GM12892 (cell line): ENCODE data around the gene PDE4B.

Experiments
- POLR2A ChIP-seq: IDR thresholded peaks from 2 replicates; pipeline ENCODE4 v1.6.1; 2011; ENCODE audit warnings: low read depth, low read length, control low read depth
- POLR2AphosphoS5 ChIP-seq: IDR thresholded peaks from 2 replicates; pipeline ENCODE4 v1.6.1; 2011; ENCODE audit warnings: low read depth, low read length, control low read depth

DNA sequence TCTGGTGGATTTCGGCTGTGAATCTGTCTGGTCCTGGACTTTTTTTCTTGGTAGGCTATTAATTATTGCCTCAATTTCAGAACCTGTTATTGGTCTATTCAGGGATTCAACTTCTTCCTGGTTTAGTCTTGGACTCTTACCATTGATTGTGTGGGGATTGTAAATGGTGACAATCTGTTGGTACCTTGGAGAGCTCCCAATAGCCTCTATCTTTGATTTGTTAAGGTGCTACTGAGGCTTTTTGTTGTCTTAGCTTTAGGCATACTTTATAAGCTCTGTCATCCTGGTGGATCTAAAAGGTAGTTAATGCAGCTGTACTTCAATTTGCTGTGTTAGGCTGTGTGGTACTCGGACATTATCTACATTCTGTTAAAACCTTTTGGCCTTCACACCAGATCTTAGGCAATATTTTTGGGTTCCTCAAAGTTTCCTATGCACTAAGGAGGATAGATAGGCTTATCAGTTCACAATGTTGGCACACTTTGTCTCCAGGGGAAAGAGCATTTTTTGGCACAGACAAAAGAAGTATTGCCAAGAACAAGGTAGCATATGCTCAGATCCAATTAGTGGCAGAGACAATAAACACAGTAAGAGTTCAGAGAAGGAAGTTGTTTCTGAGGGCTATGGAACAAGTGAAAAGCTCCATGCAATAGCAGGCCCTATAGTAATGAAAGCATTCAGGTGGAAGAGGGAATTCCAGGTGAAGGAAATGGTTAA lies 230.4 kb downstream of the PDE4B start:
- no peak for TF ChIP-seq POLR2A
- no peak for TF ChIP-seq POLR2AphosphoS5
